ENCODE measurements around the gene TENM3. TPM values are rescaled to one million over a fixed set of nuclear protein-coding genes. Genes with fewer than 3 reads are reported as not detected.

Gene TENM3
- total RNA-seq, 1 donor from 2014 or later: 124 TPM

- H3K9me3 Mint-ChIP-seq (ENCODE audit: unreplicated experiment): peaks cover 6% of the 10 kb centered on the region
- H3K36me3 Mint-ChIP-seq (ENCODE audit: unreplicated experiment): peaks cover 4% of the 10 kb centered on the region
- no peak overlapping the region for H3K27ac Mint-ChIP-seq (ENCODE audit: unreplicated experiment)
- no peak for TF ChIP-seq CTCF (IDR thresholded peaks at IDR 0.05; ENCODE audit: partially characterized antibody, unreplicated experiment)
- no peak overlapping the region for H3K4me3 Mint-ChIP-seq (ENCODE audit: unreplicated experiment)
- DNase-seq: no peak
- H3K27me3 Mint-ChIP-seq (ENCODE audit: unreplicated experiment): no peaks in the 10 kb centered on the region
- peaks cover 5% of the 10 kb centered on the region for H3K4me1 Mint-ChIP-seq (ENCODE audit: low read depth, unreplicated experiment)
These were observed 161.9 kb downstream of the TENM3 start for GRCh38 chr4:182405087-182405486.

GRCh38 chr4:182409271-182409670 is 166.1 kb downstream of the TENM3 start:
- H3K36me3 Mint-ChIP-seq (ENCODE audit: unreplicated experiment): peaks cover 4% of the 10 kb centered on the region
- no peak overlapping the region for H3K27ac Mint-ChIP-seq (ENCODE audit: unreplicated experiment)
- TF ChIP-seq CTCF (IDR thresholded peaks at IDR 0.05; ENCODE audit: partially characterized antibody, unreplicated experiment): no peak
- peaks cover 6% of the 10 kb centered on the region for H3K9me3 Mint-ChIP-seq (ENCODE audit: unreplicated experiment)
- no peaks in the 10 kb centered on the region for H3K27me3 Mint-ChIP-seq (ENCODE audit: unreplicated experiment)
- H3K4me3 Mint-ChIP-seq (ENCODE audit: unreplicated experiment): no peak overlapping the region
- no peak for DNase-seq
- H3K4me1 Mint-ChIP-seq (ENCODE audit: low read depth, unreplicated experiment): peaks cover 3% of the 10 kb centered on the region

GRCh38 chr4:182411391-182411790 is 168.2 kb downstream of the TENM3 start:
- no peak overlapping the region for H3K4me3 Mint-ChIP-seq (ENCODE audit: unreplicated experiment)
- H3K4me1 Mint-ChIP-seq (ENCODE audit: low read depth, unreplicated experiment): peaks cover 3% of the 10 kb centered on the region
- H3K27ac Mint-ChIP-seq (ENCODE audit: unreplicated experiment): no peak overlapping the region
- no peaks in the 10 kb centered on the region for H3K9me3 Mint-ChIP-seq (ENCODE audit: unreplicated experiment)
- no peak for DNase-seq
- no peak for TF ChIP-seq CTCF (IDR thresholded peaks at IDR 0.05; ENCODE audit: partially characterized antibody, unreplicated experiment)
- H3K36me3 Mint-ChIP-seq (ENCODE audit: unreplicated experiment): peaks cover 4% of the 10 kb centered on the region
- H3K27me3 Mint-ChIP-seq (ENCODE audit: unreplicated experiment): no peaks in the 10 kb centered on the region

- DNase-seq: no peak
- H3K4me1 Mint-ChIP-seq (ENCODE audit: low read depth, unreplicated experiment): peaks cover 2% of the 10 kb centered on the region
- TF ChIP-seq CTCF (IDR thresholded peaks at IDR 0.05; ENCODE audit: partially characterized antibody, unreplicated experiment): no peak
- no peaks in the 10 kb centered on the region for H3K27me3 Mint-ChIP-seq (ENCODE audit: unreplicated experiment)
- H3K4me3 Mint-ChIP-seq (ENCODE audit: unreplicated experiment): no peak overlapping the region
- H3K27ac Mint-ChIP-seq (ENCODE audit: unreplicated experiment): no peak overlapping the region
- no peaks in the 10 kb centered on the region for H3K9me3 Mint-ChIP-seq (ENCODE audit: unreplicated experiment)
- H3K36me3 Mint-ChIP-seq (ENCODE audit: unreplicated experiment): peaks cover 4% of the 10 kb centered on the region
These were observed 170.3 kb downstream of the TENM3 start for GRCh38 chr4:182413550-182413949.

GRCh38 chr4:182415116-182415515 is 171.9 kb downstream of the TENM3 start:
- H3K4me3 Mint-ChIP-seq (ENCODE audit: unreplicated experiment): no peak overlapping the region
- TF ChIP-seq CTCF (IDR thresholded peaks at IDR 0.05; ENCODE audit: partially characterized antibody, unreplicated experiment): no peak
- no peaks in the 10 kb centered on the region for H3K27me3 Mint-ChIP-seq (ENCODE audit: unreplicated experiment)
- no peaks in the 10 kb centered on the region for H3K4me1 Mint-ChIP-seq (ENCODE audit: low read depth, unreplicated experiment)
- H3K9me3 Mint-ChIP-seq (ENCODE audit: unreplicated experiment): no peaks in the 10 kb centered on the region
- H3K36me3 Mint-ChIP-seq (ENCODE audit: unreplicated experiment): no peaks in the 10 kb centered on the region
- no peak for DNase-seq
- H3K27ac Mint-ChIP-seq (ENCODE audit: unreplicated experiment): no peak overlapping the region

Measured in glutamatergic neuron (in vitro differentiated cells).